Measurements from ENCODE around the gene GAMT.

GRCh38 chr19:1425102-1425837, 23.9 kb upstream of the GAMT start:
- TF ChIP-seq CTCF (IDR thresholded peaks at IDR 0.05; ENCODE audit: poor library complexity) = no peak
- no peak for TF ChIP-seq EZH2 (IDR thresholded peaks at IDR 0.05; ENCODE audit: borderline replicate concordance)
- TF ChIP-seq EZH2phosphoT487 (IDR thresholded peaks at IDR 0.05; ENCODE audit: low read depth, severe bottlenecking, unreplicated experiment) = no peak

Data from hepatocyte (in vitro differentiated cells).